Right renal pelvis (tissue), 4 donors: Measurements from ENCODE around the gene TP53AIP1. TPM values are rescaled to one million over a fixed set of nuclear protein-coding genes. Genes with fewer than 3 reads are reported as not detected.

Source experiments
- DNase-seq, 4 donors: peaks; one replicate each; pipeline ENCODE4 v3.0.0-alpha.2; 2013; ENCODE audit warnings: low read depth in 4 of 4, low spot score in 3 of 4, missing footprints in 1 of 4
- polyA plus RNA-seq, 4 donors: library from polyadenylated mRNA; unstranded; fragments of 120-200 nt; gene quantifications; one replicate each; pipeline ENCODE4 v1.2.1, GENCODE V29; 2013; ENCODE audit not compliant: insufficient read length in 4 of 4

TP53AIP1 gene
- polyA plus RNA-seq, 4 donors: 0.87 to 1.4 (median 1.3) TPM

- DNase-seq: no peak
These were observed 49.7 kb downstream of the TP53AIP1 start for GRCh38 chr11:128892866-128893565.

GRCh38 chr11:128891913-128892398 lies 50.7 kb downstream of the TP53AIP1 start:
- DNase-seq: no peak

- DNase-seq: no peak
These were observed 51.9 kb downstream of the TP53AIP1 start, which contains the start of gene KCNJ5 for GRCh38 chr11:128890543-128891368. Gene KCNJ5 (plus strand): TSS chr11:128891356. CDS start chr11:128911274, 19,918 bp downstream.

- DNase-seq: no peak
These were observed 52.5 kb downstream of the TP53AIP1 start for GRCh38 chr11:128890216-128890542.

- DNase-seq: no peak
These were observed 52.9 kb downstream of the TP53AIP1 start for GRCh38 chr11:128889657-128890213.

- no peak for DNase-seq
These were observed 54.4 kb downstream of the TP53AIP1 start for GRCh38 chr11:128888034-128888985.

- DNase-seq: no peak
These were observed 56.1 kb downstream of the TP53AIP1 start for GRCh38 chr11:128886406-128887124.

Other genes with a start within 250 kb of the TP53AIP1 start
- 10 to 100 TPM; 24.5 to 33.0 (median 31.8) TPM for gene FLI1, start 248.8 kb downstream of the TP53AIP1 start, polyA plus RNA-seq
- gene KCNJ1, start 75.6 kb downstream of the TP53AIP1 start, polyA plus RNA-seq: 100 to 1,000 TPM in 3 of 4 donors, 10 to 100 TPM in 1; 87.4 to 119 (median 110) TPM
- 1 to 10 TPM; 4.4 to 5.7 (median 5.0) TPM for gene KCNJ5, start 51.5 kb downstream of the TP53AIP1 start, polyA plus RNA-seq
- gene ARHGAP32, start 249.5 kb upstream of the TP53AIP1 start, polyA plus RNA-seq: 10 to 100 TPM; 14.7 to 20.2 (median 17.8) TPM